GM21737 (cell line): ENCODE results near the gene CHCHD6.

ENCODE experiments used
- ATAC-seq: cut with Tn5 transposase; IDR thresholded peaks from one replicate; pipeline ENCODE4 v1.9.1; 2021; ENCODE audit warnings: mild to moderate bottlenecking, moderate library complexity; ENCODE audit not compliant: unreplicated experiment

Gene CHCHD6

DNA sequence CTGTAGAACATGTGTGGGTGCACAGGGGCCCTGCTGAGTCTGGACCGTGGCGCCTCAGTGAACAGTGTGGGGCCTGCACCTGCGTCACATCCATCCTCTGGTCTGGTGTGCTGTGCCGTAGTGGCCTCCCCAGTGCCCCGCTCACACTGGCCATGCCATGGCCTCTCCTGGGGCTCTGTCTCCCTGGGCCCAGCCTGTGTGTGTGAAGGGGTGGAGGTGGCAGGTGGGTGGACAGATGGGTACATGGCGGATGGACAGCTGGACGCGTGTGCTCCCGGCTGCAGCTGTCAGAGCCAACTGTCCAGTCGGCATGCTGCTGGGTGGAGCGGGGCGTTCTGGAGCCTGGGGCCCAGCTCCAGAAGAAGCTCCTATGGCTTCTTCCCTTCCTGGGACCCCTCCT, 296.7 kb downstream of the CHCHD6 start:
- ATAC-seq = no peak

GRCh38 chr3:127001486-127002194, 297.6 kb downstream of the CHCHD6 start:
- no peak for ATAC-seq

DNA sequence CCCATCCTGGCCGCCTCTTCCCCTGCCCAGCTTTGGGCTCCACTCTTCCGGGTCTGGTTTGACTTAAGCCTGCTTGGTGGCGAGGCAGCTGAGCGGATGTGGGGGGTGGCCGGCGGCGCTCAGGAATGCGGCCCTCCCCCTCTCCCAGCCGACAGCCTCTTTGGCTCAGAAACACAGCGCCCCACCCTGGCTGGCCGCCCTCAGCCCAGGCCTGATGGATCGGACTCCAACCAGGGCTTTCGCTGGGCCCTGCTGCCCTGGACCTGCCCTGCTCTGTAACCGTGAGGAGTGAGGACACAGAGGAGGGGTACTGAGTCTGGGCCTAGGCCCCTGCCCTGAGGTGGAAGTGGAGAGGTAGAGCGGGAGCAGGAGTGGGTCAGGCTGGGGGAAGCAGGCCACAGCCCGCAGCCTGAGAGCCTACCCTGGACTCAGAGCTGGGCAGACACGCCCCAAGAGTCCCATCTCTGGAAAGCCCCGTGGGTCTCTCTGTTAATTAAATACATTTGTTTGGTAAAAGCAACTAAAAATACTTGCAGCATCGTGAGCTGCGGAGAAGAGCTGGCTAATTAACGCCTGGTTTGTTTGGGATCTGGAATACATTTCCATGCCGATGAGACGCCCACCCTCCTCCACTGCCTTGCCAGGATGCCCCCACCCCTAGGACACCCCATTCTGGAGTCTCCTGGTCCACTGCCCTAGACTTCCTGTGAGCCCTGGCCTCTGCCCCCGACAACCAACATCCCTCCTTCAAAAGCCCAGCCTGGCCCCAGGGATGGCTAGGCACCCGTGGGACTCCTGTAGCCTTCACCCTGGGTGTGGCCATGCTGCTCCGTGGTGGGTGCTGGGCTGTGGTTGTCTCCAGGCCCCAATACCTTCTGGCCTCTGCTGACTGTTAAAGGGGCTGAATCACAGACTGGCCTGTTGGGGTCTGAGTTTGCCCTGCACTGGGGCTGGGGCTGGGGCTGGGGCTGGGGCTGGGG, 298.4 kb downstream of the CHCHD6 start:
- no peak for ATAC-seq

GRCh38 chr3:127003175-127003555, 299.1 kb downstream of the CHCHD6 start:
- ATAC-seq = no peak

- no peak for ATAC-seq
These were observed 299.7 kb downstream of the CHCHD6 start for GRCh38 chr3:127003601-127004280.

- no peak for ATAC-seq
These were observed 300.8 kb downstream of the CHCHD6 start for GRCh38 chr3:127004641-127005397.

- ATAC-seq = no peak
These were observed 301.9 kb downstream of the CHCHD6 start for GRCh38 chr3:127005864-127006500.

DNA sequence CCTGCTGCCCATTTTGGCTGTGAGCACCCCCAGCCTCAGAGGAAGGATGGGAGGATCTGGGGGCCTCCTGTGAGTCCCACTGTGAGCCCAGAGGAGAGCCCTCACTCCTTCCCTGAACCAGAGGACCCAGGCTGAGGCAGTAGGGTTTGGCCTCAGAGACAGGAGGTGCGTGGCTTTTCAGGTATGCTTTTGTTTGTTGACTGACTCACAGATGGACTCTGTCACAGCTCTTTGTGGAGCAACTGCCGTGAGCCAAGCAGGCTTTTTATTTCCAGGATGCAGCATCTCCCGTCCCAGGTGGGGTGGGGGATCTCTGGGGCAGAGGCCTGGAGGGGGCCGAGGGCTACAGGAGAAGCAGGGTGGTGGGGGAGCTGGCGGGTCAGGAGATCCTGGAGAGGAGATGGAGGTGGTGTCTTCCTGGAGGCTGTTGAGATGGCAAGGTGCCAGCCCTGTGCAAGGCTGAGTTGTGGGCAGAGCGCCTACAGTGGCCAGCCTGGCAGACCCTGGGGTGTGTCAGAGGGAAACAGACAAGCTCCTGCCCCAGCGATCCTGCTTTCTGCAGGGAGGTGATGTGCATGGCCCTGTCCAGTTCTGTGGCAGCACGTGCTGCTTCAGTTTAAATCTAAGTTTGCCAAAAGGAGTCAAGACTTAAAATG, 302.9 kb downstream of the CHCHD6 start:
- no peak for ATAC-seq

- ATAC-seq = no peak
These were observed 304.2 kb downstream of the CHCHD6 start for GRCh38 chr3:127008236-127008635.

- no peak for ATAC-seq
These were observed 305.5 kb downstream of the CHCHD6 start for GRCh38 chr3:127009531-127009930.
